RCC 7860 (cell line): ENCODE data around the gene TCF12.
"Not testable (repeated sequence)": the region's sequence is repeated elsewhere in the genome, so short reads cannot be mapped to it uniquely, and the experiment has no call there.

ENCODE experiments used
- DNase-seq: peaks from one replicate; pipeline ENCODE4 v3.0.0-alpha.2; 2015; ENCODE audit warnings: low spot score
- FAIRE-seq: peaks from 2 replicates; lab custom pipeline; 2012; peaks lifted over from hg19 to GRCh38; lab: Jason Lieb, UNC

Gene TCF12

GRCh38 chr15:57158997-57159668 lies 240.7 kb downstream of the TCF12 start:
- DNase-seq (no peak), FAIRE-seq (no peak)

GRCh38 chr15:57159767-57160166 lies 241.3 kb downstream of the TCF12 start:
- no peak for FAIRE-seq
- DNase-seq: no peak

DNA sequence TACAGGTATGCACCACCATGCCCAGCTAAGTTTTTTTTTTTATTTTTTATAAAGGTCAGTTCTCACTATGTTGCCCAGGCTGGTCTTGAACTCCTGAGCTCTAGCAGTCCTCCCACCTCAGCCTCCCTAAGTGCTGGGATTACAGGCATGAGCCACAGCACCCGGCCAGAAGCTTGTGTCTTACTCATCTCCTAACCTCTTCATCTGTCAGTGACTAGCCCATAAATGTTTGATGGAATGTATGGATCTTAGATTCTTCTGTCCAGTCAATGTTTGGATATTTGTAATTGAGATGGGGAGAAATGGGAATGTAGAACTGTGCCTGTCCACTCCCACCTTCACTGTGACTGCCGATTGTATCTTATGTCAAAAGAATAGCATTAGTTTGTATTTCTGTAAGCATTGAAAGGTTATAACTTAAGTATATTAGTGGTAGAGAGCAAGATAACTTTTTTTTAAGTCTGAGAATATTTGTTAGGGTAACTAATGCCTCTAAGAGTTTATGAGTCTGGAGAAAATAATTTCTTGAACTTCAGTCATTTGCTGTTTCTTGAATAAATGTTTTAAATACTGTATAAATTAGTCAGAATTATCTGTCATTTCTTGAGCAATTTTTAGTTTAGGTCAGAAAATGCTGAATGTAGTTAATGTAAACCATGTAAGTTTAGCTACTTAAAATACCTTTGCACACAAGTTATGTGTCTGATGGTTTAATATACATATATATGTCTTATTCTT lies 242.5 kb downstream of the TCF12 start:
- FAIRE-seq (peak; percentile 15), DNase-seq (peak; percentile 48)

DNA sequence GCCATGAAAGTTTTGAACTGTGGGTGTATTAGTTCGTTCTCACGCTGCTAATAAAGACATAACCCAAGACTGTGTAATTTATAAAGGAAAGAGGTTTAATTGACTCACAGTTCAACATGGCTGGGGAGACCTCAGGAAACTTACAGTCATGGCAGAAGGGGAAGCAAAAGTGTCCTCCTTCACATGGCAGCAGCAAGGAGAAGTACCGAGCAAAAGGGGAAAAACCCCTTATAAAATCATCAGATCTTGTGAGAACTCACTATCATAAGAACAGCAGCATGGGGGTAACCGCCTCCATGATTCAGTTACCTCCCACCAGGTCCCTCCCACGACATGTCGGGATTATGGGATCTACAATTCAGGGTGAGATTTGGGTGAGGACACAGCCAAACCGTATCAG lies 245.8 kb downstream of the TCF12 start:
- FAIRE-seq, DNase-seq: not testable (repeated sequence)

DNA sequence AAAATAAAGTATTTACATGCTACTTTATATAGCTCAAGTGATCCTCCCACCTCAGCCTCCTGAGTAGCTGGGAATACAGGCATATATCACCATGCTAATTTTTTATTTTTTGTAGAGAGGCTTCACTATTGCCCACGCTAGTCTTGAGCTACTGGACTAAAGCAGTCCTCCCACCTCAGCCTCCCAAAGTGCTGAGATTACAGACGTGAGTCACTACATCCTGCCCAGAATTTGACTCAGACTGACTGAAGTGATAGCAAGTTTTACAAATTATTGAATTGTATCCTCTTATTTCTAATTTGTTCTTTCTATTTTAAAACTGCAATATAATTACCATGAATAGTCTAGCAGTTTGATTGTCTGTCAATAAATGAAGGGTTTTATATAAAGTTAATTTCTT lies 247.5 kb downstream of the TCF12 start:
- FAIRE-seq (peak; percentile 92), DNase-seq (peak; percentile 57)

- DNase-seq (peak; percentile 42), FAIRE-seq (peak; percentile 95)
Observed at GRCh38 chr15:57167821-57168395, 249.5 kb downstream of the TCF12 start.

- DNase-seq: no peak
- FAIRE-seq: no peak
Observed at GRCh38 chr15:57169643-57170042, 251.2 kb downstream of the TCF12 start.

GRCh38 chr15:57171426-57171825 lies 253.0 kb downstream of the TCF12 start:
- FAIRE-seq: no peak

DNA sequence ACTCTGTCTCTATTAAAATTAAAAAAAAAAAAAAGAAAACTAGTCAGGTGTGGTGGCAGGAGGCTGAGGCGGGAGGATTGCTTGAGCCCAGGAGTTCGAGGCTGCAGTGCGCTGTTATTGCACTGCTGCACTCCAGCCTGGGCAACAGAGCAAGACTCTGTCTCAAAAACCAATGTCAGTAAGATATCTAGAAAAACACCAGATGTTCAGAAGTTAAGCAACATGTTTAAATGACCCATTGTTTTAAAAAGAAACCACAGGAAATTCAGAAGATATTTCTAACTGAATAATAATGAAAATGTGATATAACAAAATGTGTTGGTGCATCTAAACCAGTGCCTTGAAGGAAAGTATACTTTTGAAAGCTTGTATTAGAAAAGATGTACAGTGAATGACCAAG lies 254.5 kb downstream of the TCF12 start:
- no peak for DNase-seq
- no peak for FAIRE-seq

More at GRCh38 chr15:57171426-57171825, 253.0 kb downstream of the TCF12 start:
- DNase-seq: no peak

DNA sequence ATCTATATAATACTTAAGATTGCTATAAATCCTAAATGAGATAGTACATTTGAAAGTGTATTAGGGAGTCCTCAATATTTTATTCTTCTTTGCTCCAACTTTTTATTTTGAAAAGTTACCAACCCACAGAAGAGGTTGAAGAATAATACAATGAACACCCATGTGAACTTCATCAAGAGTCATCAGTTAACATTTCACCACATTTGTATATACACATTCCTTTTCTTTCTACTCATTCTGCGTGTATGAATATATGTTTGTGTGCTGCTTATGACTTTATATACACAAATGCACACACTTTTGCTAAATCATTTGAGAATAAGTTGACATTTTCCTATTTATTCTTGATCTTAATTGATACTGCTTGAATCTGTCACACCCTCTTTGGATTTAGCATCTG lies 264.6 kb downstream of the TCF12 start:
- no peak for FAIRE-seq

GRCh38 chr15:57183614-57184344 lies 265.3 kb downstream of the TCF12 start:
- no peak for FAIRE-seq
- no peak for DNase-seq

More for the DNA sequence above, 264.6 kb downstream of the TCF12 start:
- no peak for DNase-seq

DNA sequence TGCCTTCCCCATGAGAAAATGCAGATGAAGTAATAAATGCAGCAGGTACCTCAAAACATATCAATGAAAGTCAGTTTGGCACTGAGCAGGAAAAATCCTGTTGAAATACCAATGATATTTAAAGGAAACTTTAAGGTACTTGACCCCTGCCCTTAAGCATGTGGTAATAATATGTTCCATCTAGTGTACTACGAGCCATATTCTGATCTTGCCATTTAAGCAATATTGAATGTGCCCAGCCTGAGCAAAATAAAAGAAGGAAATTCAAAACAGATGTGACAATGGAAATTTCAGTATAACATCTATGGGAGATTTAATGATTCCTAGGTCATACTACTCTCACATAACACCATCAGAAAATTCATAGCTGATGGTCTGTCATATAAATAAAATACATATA lies 266.1 kb downstream of the TCF12 start:
- no peak for FAIRE-seq

DNA sequence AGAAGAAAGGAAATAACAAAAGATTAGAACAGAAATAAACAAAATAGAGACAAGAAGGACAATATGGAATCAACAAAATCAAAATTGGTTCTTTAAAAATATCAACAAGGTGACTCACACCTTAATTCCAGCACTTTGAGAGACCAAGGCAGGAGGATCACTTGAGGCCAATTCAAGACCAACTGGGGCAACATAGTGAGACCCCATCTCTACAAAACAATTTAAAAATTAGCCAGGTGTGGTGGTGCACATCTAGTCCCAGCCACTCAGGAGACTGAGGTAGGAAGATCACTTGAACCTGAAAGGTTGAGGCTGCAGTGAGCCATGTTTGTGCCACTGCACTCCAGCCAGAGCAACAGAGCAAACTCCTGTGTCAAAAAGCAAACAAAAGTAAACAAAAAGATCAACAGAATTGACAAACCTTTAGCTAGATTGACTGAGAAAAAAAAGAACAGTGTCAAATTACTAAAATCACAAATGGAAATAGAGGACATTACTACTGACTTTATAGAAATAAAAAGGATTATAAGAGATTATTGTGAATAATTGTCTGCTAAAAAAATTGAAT lies 267.1 kb downstream of the TCF12 start:
- FAIRE-seq: no peak
- DNase-seq: no peak

More for the DNA sequence above, 266.1 kb downstream of the TCF12 start:
- no peak for DNase-seq

DNA sequence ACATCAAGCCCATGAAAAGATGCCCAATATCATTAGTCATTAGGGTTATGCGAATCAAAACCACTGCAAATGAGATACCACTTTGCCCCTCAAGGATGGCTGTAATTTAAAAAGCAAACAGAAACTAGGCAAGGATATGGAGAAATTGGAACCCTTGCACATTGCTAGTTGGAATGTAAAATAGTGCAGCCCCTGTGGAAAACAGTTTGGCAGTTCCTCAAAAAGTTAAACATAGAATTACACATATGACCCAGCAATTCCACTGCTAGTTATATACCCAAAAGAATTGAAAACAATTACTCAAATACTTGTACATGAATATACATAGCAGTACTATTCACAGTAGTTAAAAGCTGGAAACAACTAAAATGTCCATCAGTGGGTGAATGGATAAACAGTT lies 271.0 kb downstream of the TCF12 start:
- FAIRE-seq (no peak), DNase-seq (no peak)

DNA sequence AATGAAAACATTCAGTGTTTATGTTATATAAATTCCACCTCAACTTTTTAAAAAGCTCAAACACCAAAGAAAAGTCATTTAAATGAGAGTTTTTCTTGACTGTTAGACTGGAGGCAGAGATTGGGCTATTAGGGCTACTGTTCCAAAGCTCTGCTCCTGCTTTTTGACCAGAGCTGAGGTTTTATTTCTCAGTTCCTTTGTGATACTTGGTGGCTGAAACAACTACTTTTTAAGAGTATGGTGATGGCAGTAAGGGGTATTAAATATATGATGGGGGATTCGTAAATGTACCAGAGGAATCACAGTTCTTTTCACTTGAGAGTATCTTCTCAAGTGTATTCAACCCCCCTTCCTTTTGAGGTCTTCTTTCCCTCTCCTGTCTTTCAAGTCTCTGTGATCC lies 271.8 kb downstream of the TCF12 start:
- DNase-seq (no peak), FAIRE-seq (no peak)

DNA sequence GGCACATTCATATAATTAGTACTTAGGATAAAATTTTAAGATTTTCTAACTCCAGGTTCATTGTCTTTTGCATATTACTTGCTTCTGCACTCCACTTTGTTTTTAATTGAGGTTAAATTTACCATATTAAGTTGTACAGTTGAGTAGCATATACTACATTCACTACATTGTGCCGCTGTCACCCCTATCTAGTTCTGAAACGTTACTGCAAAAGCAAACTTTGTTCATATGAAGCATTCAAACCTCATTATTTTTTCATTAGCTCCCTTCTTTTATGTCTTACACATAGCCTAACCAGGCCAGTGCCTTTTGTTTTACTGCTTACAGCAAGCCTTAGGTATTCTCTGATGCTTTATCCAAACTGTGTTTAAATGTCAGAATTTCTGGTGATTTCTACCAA lies 274.7 kb downstream of the TCF12 start:
- DNase-seq (no peak), FAIRE-seq (no peak)

- no peak for DNase-seq
- FAIRE-seq: no peak
Observed at GRCh38 chr15:57195326-57195725, 276.9 kb downstream of the TCF12 start.

DNA sequence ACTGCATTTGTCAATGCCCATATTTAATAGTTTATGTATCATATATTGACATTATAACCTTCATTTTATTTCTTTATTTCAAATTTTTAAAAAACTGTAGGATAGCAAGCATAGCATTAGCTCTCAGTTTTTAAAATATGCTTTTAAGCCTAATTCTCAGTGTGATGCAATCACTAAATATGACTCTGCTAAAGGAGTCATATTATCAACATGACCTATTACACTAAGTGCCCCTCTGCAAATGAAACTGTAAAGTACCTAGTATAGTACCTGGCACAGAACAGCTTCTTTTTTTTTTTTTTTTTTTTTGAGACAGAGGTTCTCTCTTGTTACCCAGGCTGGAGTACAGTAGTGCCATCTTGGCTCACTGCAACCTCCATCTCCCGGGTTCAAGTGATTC lies 278.4 kb downstream of the TCF12 start:
- FAIRE-seq: no peak
- no peak for DNase-seq

- no peak for FAIRE-seq
- DNase-seq: no peak
Observed at GRCh38 chr15:57198131-57198530, 279.7 kb downstream of the TCF12 start.

GRCh38 chr15:57198654-57199291 lies 280.3 kb downstream of the TCF12 start:
- no peak for DNase-seq
- no peak for FAIRE-seq

DNA sequence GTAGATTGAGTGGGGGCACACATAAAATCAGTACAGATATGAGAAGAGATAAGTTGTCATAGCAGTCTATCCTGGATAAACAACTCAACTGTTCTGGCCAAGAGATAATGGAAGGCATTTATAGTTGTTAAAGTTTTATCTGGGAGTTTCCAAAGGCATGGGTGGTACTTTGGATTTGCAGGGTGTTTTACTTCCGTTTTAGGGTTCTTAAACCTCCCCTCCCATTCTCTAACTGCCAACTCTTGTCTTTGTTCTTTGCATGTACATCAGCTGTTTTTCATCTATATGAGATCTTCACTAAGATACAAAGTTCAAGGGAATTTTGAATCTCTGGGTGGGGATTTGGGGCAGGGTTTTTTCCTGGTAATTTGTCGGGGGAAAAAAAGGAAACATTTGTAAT lies 283.1 kb downstream of the TCF12 start:
- FAIRE-seq: no peak

More for the DNA sequence above, 283.1 kb downstream of the TCF12 start:
- DNase-seq: no peak
